Nephron (organoid): Measurements from ENCODE around the gene LIPT1.

ENCODE experiments used
- H3K27ac Mint-ChIP-seq, 3 experiments: 2 replicates each; pipeline ENCODE4 v1.8.0; 2020; ENCODE audit warnings: mixed read lengths in 3 of 3, mild to moderate bottlenecking in 2 of 3, moderate library complexity in 1 of 3
- H3K27me3 Mint-ChIP-seq: 2 replicates; pipeline ENCODE4 v1.8.0; 2021; ENCODE audit warnings: low read depth, mild to moderate bottlenecking, moderate library complexity, mixed read lengths
- H3K36me3 Mint-ChIP-seq: 2 replicates; pipeline ENCODE4 v1.8.0; 2020; ENCODE audit warnings: low read depth, mixed read lengths
- H3K4me1 Mint-ChIP-seq: 2 replicates; pipeline ENCODE4 v1.8.0; 2020; ENCODE audit warnings: mixed read lengths
- H3K4me3 Mint-ChIP-seq, 3 experiments: 2 replicates each; pipeline ENCODE4 v1.8.0; 2020; ENCODE audit warnings: mild to moderate bottlenecking in 3 of 3, mixed read lengths in 3 of 3, moderate library complexity in 2 of 3
- H3K9me3 Mint-ChIP-seq: 2 replicates; pipeline ENCODE4 v1.8.0; 2020; ENCODE audit warnings: mixed read lengths
- TF ChIP-seq, protein P1 (sequence below), 3 experiments: fragments of 200-600 bp; sonication (generic); IDR thresholded peaks; one replicate each; pipeline ENCODE4 v1.5.0; 2021; ENCODE audit warnings: antibody characterized with exemption in 3 of 3; ENCODE audit not compliant: unreplicated experiment in 3 of 3

The LIPT1 gene

GRCh38 chr2:99159594-99159993 is 4.8 kb downstream of the LIPT1 start:
- Mint-ChIP-seq H3K27me3 (no peaks in the 10 kb centered on the region), H3K9me3 (no peaks in the 10 kb centered on the region), H3K36me3 (peaks cover 39% of the 10 kb centered on the region), H3K4me3 (peak overlapping the region in 1 of 3 experiments; percentile 18), H3K4me1 (peaks cover 19% of the 10 kb centered on the region), H3K27ac (no peak overlapping the region)
- TF ChIP-seq, protein P1, sequence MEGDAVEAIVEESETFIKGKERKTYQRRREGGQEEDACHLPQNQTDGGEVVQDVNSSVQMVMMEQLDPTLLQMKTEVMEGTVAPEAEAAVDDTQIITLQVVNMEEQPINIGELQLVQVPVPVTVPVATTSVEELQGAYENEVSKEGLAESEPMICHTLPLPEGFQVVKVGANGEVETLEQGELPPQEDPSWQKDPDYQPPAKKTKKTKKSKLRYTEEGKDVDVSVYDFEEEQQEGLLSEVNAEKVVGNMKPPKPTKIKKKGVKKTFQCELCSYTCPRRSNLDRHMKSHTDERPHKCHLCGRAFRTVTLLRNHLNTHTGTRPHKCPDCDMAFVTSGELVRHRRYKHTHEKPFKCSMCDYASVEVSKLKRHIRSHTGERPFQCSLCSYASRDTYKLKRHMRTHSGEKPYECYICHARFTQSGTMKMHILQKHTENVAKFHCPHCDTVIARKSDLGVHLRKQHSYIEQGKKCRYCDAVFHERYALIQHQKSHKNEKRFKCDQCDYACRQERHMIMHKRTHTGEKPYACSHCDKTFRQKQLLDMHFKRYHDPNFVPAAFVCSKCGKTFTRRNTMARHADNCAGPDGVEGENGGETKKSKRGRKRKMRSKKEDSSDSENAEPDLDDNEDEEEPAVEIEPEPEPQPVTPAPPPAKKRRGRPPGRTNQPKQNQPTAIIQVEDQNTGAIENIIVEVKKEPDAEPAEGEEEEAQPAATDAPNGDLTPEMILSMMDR (IDR thresholded peaks at IDR 0.05; ENCODE audit: unreplicated experiment in 3 of 3), result no peak

GRCh38 chr2:99166218-99166617 is 11.5 kb downstream of the LIPT1 start:
- Mint-ChIP-seq H3K9me3 (no peaks in the 10 kb centered on the region), H3K4me3 (no peak overlapping the region), H3K27ac (no peak overlapping the region), H3K27me3 (no peaks in the 10 kb centered on the region), H3K36me3 (peaks cover 45% of the 10 kb centered on the region), H3K4me1 (no peaks in the 10 kb centered on the region)
- TF ChIP-seq, protein P1 (IDR thresholded peaks at IDR 0.05; ENCODE audit: unreplicated experiment in 3 of 3), result no peak

DNA sequence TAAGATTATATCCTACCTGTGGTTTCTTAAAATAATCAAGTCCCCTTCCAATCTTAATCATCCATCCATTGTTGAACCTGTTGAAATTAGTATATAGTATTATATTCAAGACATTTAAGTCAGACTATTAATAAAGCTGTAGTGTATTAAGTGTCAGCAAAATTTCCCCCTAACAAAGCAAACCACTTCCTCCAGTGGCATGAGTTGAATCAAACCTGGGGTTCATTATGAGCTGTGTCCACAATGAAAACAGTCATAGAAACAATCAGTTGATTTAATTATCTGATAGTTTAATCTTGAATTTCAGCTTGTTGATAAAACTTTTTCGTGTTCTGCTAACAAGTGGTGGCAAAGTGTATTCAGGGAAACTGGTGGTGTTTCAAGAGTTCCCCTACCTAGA is 14.8 kb downstream of the LIPT1 start:
- no peaks in the 10 kb centered on the region for H3K27me3 Mint-ChIP-seq
- H3K36me3 Mint-ChIP-seq, result peaks cover 42% of the 10 kb centered on the region
- no peaks in the 10 kb centered on the region for H3K9me3 Mint-ChIP-seq
- no peak overlapping the region for H3K27ac Mint-ChIP-seq
- no peak overlapping the region for H3K4me3 Mint-ChIP-seq
- TF ChIP-seq, protein P1 (IDR thresholded peaks at IDR 0.05; ENCODE audit: unreplicated experiment in 3 of 3), result no peak
- no peaks in the 10 kb centered on the region for H3K4me1 Mint-ChIP-seq

DNA sequence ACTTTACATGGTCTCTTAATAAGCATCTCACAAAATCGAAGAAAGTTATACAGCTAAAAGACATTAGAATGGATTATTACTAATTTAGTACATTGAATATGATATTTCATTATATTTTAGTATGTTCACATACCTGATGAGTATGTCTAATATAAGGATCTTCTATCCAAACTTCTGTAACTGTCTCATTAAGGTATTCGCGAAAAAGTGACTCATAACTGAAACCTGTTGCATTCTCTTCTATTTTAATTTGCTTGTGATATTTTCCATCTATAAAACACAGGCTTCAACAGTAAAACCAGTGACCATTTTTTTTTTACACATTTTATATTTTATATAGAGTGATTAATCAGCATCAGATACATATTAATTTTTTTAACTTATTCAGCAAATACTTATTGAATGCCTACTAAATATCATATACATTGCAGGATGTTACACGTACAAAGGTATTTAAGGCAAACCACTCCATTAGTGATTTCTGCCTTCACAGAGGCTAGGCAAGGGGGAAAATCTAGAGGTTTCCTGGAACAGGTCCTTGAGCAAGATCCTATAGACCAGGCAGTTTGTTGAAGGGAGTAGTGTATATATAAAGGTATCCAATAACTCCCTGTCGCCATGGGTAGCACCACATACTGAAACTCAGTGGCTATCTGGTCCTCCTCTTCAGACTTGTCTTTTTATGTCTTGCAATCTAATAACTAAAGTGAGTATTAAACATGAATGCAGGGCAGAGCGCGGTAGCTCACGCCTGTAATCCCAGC is 16.8 kb downstream of the LIPT1 start:
- Mint-ChIP-seq H3K4me3 (no peak overlapping the region), H3K27me3 (no peaks in the 10 kb centered on the region), H3K9me3 (no peaks in the 10 kb centered on the region), H3K36me3 (peaks cover 34% of the 10 kb centered on the region), H3K4me1 (no peaks in the 10 kb centered on the region), H3K27ac (no peak overlapping the region)
- TF ChIP-seq, protein P1 (IDR thresholded peaks at IDR 0.05; ENCODE audit: unreplicated experiment in 3 of 3), result no peak

DNA sequence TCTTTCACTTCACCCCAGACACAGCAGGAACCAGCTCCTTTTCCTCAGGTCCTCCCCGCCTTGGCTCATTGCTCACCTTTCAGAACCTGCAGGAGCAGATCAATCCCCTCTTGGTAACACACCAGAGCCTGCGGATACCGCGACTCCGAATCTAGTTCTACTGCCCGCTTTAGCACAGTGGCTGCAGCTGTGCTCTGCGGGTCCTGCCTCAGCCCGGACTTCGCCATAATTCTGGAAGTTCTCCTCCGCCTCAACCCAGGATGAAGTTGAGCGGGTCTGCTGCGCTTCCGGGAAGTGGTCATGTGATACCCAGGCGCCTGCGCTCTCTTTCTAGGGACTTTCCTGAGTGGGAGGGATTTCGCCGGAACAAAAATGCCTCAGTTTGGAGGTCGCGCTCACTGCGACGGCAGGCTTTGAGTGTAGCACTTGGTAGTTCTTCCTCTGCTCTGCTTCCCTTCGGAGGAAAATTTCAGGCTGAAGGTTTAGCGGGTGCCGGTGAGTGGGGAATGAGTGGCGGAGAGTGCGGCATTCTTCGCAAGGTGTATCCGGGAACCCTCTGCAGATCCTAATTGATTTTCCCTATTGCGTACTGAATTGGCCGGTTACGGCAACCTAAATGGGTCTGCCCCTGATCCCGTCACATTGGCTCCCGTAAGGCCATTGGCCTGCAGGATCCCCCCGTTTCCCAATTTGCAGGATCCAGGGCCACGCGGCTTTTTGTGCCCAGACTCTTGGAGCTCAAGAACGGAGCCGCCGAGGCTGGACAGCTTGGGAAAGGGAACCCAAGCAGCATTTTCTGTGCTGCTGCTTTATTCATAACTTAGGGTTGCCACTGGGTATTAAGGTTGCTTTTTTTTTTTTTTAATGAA is 26.2 kb downstream of the LIPT1 start, which contains the start of the genes MITD1 and MRPL30:
TSS of gene MITD1 (minus strand) at position 304 of the 869 bp plus-strand sequence. CDS start at position 227, 77 bp downstream.
TSS of gene MRPL30 (plus strand) at position 430 of the 869 bp plus-strand sequence. CDS start 5,020 bp downstream, outside the sequence.
- Mint-ChIP-seq H3K9me3 (no peaks in the 10 kb centered on the region), H3K27me3 (no peaks in the 10 kb centered on the region), H3K27ac (peak within 1 kb of the TSS; percentile 82 to 97 (median 91)), H3K4me1 (peaks cover 21% of the 10 kb centered on the region), H3K4me3 (peak within 1 kb of the TSS; percentile 98 to 100 (median 100)), H3K36me3 (peaks cover 8% of the 10 kb centered on the region)
- TF ChIP-seq, protein P1 (IDR thresholded peaks at IDR 0.05; ENCODE audit: unreplicated experiment in 3 of 3), result no peak
